Stimulated activated CD8-positive, alpha-beta memory T cell treated with anti-CD3 and anti-CD28 coated beads, Interleukin-15, amount 100 ng/mL, for 48 hours (primary cell): ENCODE data around the gene DLG1.
A peak's percentile ranks its signal among the peaks of the same experiment; 100 is the strongest.

Experiments used
- DNase-seq, 2 donors: peaks; one replicate each; pipeline ENCODE4 v3.0.0-alpha.2; 2020; ENCODE audit warnings: low read depth in 2 of 2

Gene DLG1

DNA sequence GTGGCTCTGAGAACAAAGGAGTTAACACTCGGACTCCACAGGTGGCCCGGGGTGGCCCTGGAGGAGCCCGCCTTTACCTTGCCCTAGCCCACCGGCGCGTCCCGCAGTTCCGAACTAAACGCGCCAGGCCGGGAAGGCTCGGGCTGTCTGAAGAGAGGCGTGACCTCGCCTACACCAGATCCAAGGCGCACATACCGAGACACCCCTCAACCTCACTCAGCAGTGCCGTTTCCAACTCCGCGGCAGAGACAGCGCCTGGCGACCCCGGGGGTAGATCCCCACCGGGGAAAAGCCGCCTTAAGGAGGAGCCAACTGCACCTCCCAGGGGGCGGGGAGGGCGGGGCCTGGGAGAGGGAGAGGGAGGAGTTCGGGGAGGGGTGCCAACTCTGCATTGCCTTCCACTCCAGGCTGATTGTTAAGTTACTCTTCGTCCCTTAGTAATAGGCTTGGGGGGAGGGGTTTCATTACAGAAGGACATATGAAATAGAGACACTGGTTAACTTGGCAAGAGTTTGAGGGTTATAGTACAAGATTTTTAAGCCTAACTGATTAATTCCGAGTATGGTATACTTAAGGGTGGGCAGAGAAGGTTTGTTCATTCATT is at the start of gene DLG1:
Gene DLG1, minus strand, starts transcription at position 272 of the 604 bp plus-strand sequence. CDS start 1,408 bp downstream, outside the sequence.
- peak; percentile 74 to 84 for DNase-seq

DNA sequence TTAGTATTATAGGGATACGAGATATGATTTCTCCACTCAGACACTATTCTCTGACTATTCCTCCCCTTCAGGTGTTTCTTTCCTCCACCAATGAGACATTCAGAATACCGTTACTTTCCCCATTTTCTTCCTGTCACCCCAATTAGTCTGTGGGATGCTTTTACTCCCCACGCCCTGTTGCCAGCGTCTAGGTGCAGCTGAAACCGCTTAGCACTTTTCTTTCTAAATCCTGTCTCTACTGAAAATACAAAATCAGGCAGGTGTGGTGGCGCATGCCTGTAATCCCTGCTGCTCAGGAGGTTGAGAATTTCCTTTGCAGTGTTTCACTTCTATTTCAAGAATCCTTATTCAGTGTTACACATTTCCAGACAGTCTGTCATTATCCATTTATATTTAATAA is 49.6 kb upstream of the DLG1 start:
- no peak for DNase-seq

DNA sequence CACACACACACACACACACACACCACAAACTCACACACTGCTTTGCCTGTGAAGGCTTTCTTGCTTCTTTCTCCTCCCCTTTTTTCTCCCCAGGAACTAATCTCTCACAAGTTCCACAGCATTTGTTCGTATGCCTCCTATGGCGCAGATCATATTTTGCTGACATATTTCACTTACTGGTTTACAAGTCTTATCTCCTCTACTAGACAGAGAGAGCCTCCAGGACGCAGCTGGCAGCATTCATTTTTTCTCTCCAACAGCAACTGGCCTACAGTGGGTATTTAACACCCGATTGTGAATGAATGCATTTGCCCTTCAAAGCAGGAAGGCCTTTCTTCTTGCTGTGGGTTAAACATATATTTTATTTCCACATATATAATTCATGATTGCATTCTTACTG is 47.0 kb upstream of the DLG1 start:
- no peak for DNase-seq

DNA sequence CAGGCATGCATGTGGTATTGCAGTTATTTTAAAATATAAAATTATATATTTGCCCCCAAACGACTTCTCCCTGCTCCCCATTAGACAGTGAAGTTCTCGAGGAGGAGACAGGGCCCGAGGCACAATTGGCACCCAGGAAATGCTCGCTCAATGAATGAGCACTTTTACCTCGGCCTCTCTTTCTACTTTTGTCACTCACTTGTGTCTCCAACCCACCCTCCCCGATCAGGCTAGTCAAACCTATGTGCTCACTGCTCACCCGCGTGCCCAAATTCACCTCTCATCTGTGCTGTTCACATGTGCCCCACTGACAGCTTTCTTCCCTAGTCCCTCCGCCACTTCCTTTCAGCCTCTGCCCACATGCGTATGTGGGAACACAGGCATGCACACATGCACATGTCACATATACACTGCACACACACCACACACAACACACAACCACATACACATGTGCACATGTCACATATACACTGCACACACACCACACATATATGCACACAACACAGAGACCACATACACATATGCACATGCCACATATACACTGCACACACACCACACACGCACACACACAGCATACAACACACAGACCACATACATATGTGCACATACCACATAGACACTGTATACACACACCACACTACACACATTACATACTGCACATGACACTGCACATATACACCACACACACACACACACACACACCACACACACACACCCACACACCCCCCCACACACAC is 46.3 kb upstream of the DLG1 start:
- DNase-seq: no peak

DNA sequence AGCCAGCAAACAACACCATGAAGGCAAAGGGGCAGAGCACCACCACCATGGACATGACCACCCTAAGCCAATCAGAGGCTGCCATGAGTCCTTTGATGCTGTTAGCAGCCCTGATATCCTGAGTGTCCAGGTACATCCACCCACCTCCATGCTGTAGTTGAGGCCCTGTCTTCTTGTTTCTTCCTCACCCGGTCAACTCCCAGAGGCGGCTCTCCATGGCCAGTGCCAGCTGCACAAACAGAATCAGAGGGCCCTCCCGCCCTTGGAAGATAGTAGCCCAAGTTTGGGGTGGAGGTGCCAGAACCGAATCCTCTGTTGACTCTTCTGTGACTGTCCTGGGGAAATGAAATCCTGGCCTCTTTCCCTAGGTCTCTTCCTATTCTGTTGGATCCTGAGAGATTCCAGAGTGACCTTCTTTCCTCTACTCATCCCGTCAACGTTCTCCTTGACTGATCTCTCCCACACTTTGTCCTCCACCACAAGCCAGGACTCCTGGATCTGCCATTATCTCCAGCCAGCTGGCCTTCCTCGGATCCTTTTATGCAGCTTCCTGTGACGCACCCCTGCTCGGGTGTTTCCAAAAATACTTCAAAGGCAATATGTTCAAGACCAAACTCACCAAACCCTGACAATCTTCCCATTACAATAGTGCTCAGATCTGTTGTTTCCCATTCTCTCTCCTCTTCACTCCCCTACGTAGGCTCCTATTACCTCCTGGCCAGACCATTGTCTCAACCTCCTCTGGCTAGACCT is 45.4 kb upstream of the DLG1 start:
- DNase-seq: no peak

DNA sequence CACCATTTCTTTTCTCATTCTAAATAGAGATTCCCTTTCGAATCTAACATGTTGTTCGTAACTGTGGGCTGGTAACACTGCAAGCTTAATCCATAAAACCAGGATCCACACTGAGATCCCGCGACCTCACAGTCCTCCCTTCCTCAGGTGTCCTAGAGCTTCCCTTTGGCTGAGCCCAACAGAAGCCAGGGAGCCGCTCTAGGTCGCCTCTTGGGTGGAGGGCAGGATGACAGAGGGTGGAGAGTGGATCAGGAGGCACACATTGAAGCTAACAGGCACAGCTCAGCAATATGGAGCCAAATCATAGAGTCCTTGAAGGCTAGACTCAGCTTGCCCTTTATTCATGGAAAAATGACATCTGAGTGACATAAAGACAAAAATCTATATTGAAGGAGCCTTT is 44.7 kb upstream of the DLG1 start:
- DNase-seq: no peak

DNA sequence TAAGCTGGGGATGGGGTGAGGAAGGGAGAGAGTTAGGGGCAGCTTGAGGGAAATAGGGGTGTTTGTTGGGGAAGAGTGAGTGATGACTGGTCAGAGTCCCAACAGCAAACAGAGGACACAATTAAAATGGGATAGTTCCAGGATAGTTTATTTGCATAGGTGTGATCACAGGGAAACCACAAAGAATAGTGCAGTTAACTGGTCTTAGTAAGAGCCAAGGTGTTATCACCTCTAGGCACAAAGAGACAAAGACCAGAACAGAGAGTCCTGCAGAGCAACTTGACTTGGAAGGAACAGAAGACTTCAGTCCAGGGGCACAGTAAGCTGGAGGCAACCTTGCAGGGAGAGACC is 42.1 kb upstream of the DLG1 start:
- no peak for DNase-seq

DNA sequence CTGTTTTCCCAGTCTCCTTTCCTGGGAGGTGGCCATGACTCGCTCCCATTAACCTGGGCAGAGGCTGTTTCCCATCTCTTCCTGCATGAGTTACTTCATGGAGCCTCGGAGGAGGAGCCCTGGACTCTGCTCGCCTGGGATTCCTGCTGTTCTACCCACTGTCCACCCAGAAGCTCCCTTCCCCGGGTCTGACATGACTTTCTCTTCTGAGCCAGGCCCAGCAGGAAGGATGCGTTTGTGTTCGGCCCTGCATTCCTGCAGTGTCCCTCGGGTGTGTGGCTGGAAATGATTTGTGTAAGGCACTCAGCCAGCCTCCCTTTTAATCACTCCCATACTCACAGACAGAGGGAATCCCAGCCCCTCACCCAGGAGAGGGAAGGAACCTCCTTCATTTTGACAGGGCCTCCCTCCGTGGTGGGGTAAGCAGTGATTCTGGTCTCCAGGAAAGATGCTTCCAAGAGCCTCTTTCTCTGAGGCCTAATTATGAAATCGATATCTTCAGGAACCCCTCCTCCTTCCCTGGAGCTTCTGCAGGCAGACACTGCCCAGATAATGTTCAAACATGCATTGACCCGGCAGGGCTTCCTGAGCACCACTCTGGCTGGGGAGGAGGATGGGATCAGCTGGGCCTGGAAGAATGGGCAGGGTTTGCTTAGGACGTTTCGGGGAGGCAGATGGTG is 41.6 kb upstream of the DLG1 start:
- DNase-seq: no peak

DNA sequence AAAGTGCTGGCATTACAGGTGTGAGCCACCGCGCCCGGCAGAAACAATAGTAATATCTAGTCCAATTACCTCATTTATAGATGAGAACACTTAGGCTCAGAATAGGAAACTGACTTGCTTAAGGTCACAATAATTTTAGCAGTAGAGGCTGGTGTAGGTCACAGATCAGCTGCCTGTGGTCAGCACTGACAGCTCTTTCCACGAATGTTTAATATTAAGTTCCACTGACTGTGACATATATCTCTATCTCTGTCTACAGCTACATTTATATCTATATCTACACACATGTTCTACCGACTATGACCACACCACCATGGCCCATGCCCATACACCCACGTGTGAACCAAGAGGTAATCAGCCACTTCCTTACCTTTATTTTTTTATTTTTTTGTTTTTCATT is 40.2 kb upstream of the DLG1 start:
- no peak for DNase-seq

DNA sequence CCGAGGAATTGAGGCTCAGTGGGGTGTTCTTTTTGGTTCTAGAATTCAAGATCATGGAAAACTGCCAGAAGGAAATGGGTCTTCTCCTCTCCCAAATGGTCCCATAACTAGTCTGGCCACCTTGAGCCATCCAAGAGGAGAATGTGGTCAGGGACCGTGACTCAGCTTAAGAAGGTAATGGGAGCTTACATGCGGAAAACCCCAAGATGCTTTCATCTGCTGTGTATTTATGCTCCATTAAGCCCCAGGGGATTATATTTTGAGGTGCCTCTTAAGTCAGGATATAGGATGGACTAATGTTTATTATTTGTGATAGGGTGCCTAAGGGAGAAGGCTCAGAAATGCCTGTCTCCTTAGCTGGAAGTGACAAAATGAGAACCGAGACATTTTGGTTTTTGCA is 39.2 kb upstream of the DLG1 start:
- no peak for DNase-seq

DNA sequence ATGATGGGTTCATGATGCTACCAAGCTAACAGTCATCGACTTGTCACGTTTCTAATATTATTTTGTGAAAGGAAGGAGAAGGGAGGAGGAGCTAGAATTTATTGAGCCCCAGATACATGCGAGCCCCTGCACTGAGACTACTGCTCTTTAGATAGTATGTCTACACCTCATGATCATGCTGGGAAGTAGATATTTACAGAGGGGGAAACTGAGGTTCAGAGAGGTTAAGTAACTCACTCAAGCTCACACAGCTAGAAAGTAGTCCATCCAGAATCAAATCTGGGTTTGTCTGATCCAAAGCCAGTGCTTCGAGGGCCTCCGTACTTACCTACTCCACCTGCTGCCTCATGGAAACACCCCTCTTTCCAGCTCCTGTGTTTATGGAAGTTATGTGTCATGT is 38.8 kb upstream of the DLG1 start:
- no peak for DNase-seq

DNA sequence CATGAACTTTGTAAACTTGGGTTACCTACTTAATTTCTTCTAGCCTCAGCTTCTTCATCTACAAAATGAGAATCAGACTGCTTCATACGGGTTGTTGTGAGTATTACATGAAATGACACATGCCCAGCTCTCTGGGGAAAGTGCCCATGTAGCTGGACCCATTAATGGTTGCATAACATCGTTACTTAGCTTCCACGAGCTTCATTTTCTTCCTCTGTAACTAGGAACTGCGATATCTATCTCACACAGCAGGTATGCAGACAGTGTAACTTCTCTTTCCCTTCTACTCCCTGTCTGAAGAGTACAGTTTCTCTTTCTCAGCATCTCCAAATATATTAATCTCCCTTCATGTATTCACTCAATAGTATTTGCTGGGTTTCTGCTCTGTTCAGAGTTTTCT is 37.9 kb upstream of the DLG1 start:
- DNase-seq: no peak

DNA sequence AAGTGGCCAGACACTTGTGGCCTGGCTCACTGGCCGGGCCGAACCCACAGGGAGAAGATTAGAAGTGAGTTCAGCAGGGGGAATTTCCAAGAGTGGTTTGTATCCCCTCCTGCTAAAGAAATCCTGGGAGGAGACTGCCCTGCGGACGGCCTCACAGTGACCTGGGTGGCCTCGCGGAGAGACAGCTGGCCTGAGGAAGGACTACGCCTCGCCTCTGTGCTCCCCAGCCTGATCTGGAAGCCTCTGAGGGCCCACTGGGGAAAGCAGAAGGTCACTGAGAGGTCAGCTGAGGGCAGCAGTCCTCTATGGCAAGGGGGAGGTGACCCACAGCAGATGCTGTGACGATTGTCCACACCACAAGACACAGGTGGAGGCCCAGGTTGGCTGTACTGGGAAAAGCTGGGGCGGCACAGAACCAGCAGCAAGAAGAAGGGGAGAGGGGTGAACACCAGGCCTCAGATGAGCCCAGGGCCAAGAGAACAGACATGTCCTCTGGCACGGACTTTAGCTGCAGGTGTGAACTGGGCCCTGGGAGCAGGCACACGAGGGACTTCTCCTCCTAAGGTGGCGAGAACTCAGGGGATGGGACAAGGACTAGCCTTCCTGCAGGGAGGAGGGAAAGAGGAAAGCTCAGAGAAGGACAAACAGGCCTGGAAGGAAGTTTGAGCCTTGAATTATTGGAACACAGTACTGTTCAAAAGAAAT is 37.2 kb upstream of the DLG1 start:
- no peak for DNase-seq

DNA sequence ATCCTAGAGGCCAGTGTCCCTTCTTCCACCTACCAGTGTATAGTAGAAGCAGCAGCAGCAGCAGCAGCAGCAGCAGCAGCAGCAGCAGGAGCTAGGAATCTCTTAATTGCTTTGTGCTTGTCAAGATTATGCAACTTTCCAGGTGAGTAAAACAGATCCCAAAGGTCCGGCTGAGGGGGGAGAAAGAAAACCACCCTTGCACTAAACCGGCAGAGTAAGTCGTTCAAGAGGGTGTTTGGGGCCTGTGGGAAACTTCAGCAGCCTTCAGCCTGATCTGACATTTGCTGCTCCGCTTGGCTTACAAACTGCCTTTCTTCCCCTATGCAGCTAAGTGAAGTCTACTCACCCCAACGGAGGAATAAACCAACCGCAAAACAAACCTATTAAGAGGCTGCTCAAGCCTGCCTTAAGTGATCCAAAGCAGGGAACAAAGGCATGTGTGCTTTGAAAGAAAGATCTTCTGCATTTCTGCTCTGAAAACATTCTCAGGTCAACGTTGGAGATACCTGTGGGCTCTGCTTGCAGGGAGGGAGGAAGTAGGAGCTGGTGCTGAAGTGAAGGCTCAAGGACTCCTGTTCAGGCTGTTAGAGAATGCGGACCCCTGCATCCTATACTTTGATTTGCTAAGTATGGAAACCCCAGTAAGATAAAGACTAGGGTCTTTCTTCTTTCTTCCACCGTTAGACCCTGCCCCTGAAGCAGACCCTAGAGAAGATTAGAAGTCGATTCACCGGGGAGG is 35.7 kb upstream of the DLG1 start:
- DNase-seq: no peak

DNA sequence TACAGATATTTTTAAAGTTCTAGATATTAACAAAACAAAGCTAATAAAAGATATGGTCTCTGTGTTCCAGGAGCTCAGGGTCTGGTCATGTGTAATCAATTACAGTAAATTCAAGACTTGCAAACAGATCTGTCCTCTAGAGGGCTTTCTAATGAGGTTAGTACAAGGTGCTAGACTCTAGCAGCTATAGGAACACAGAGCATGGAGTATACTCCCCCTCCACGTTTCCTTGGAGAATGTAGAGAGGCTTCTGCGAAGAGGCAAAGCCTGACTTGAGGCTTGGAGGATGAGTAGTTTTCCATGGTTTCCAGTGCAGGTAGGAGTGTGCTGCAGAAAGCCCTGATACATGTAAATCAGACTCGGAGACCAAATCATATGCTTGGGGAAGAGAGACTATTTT is 32.7 kb upstream of the DLG1 start:
- DNase-seq: no peak

DNA sequence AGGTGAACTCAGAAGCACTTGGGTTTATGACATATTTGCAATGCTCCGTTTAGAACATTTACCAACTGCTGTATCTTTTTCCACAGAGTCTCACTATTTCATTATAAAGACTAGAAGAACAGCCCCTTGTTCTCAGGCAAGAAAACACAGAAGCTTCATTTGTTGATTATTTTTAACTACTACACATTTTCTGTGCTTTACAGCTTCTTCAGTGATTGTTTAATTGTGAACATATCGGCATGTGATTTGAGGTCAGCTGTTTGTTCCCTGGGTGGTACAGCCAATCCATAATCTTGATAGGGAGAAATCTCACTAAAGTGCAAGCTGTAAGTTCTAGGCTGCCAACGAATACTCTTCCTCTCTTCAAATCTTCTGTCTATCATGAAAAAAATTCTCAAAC is 31.0 kb upstream of the DLG1 start:
- no peak for DNase-seq

DNA sequence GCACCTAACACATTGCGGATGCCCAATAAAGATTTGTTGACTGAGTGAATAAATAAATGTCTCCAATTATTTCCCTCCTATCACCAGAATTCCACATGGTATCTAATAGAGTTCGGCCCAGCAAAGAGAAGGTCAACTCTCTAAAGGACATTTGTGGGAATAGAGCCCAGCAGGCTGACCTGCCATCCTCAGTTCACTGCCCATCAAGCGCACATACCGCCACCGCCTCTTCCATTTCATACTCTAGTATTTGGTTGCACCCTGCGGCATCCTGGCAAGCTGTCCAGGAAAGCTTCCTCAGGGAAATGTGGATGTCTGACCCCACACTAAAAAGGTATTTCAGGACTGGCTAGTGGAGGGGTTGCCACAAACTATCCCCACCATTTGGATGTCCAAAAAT is 29.8 kb upstream of the DLG1 start:
- DNase-seq: no peak

DNA sequence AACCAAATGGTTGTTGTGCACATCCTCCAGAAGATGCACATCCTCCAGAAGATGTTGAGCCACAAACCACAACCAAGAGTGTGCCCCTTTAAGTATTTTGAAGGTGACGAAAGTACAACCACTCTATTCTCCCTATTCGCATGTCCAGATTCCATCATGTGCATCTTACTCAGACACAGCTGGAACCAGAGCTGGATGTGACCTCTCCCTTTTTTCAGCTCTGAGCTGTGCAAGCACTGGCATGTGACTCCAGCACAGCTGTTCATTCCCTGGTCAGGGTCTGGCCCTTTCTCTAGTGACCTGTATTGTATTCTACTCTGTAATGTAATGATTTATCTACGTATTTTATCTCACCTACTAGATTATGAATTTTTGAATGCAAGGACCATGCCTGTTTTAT is 29.3 kb upstream of the DLG1 start:
- no peak for DNase-seq

DNA sequence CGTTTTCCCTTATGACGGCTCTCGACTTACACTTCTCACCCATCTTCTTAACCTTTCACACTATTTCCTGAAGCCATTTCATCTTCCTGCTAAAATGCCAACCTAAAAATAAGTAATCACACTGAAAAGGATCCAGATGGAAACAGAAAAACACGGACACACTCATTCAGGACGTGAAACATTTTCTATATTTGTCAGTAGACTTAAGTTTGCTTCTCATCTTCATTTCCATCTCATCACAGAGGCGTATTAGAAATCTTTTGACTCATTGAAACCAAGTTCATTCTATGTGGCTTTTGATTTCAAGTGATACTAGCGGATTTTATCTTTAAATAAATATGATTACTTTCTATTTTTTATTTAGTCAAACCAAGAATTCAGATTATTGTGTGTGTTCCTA is 27.4 kb upstream of the DLG1 start:
- no peak for DNase-seq

DNA sequence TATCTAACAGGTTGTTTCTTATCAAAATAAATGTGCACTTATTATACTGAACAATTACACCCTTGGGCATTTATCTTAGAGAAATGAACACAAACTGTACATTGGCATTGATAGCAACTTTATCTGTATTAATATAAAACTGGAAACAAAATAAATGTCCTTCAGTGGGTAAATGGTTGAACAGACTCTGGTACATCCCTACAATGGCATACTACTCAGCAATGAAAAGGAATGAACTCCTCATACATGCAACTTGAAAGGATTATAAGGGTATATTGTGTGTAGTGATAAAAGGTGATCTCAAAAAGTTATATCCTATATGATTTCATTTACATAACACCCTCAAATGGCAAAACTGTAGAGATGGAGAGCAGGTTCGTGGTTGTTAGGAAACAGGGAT is 23.7 kb upstream of the DLG1 start:
- DNase-seq: no peak

DNA sequence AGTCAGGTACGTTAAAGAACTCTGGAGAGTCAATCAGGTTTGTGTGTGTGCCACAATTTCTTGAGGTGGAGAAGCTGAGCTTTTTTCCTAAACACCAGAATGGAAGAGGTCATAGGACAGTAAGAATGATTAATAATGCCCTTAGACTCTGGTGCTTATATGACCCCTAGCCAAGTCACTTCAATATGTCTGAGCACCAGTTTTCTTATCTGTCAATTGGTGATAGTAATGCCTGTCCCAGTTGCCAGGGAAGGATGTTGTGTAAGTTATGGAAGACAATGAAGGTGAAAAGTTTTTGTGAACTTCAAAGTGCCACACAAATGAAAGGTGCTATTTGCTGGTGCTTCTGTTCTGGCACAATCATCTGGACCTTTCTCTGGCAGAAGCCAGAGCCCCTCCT is 22.2 kb upstream of the DLG1 start:
- DNase-seq: no peak
